22Rv1 (cell line): ENCODE data around the gene TCL1B.

Source experiments
- H3K27ac ChIP-seq: fragments of 450-650 bp; 2 replicates; pipeline ENCODE4 v1.5.1; 2017
- ZFX ChIP-seq: fragments of 450-650 bp; IDR thresholded peaks from 2 replicates; pipeline ENCODE4 v1.6.1; 2017; ENCODE audit warnings: antibody characterized with exemption, borderline replicate concordance
- TF ChIP-seq, protein P1 (sequence below): fragments of 450-650 bp; IDR thresholded peaks from 2 replicates; pipeline ENCODE4 v1.5.1; 2017; ENCODE audit warnings: mild to moderate bottlenecking

Gene TCL1B

DNA sequence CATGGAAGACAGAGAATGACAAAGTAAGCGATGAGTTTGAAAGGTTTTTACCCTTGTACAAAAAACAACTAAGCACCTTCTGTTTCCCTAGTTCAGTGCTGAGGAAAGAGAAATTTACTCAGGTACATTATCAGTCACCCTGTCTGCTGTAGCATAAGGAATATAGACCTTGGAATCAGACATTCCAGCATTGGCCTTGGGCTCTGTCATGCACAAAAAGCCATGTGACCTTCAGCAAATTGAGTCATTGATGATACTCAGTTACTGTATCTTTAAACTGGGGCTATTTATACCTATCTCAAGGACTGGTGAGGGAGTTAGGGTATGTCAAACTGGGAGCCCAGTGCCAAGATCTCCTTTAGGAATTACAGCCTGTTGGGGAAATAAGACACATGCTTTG is 47.0 kb downstream of the TCL1B start:
- TF ChIP-seq ZFX, result no peak
- TF ChIP-seq, protein P1, sequence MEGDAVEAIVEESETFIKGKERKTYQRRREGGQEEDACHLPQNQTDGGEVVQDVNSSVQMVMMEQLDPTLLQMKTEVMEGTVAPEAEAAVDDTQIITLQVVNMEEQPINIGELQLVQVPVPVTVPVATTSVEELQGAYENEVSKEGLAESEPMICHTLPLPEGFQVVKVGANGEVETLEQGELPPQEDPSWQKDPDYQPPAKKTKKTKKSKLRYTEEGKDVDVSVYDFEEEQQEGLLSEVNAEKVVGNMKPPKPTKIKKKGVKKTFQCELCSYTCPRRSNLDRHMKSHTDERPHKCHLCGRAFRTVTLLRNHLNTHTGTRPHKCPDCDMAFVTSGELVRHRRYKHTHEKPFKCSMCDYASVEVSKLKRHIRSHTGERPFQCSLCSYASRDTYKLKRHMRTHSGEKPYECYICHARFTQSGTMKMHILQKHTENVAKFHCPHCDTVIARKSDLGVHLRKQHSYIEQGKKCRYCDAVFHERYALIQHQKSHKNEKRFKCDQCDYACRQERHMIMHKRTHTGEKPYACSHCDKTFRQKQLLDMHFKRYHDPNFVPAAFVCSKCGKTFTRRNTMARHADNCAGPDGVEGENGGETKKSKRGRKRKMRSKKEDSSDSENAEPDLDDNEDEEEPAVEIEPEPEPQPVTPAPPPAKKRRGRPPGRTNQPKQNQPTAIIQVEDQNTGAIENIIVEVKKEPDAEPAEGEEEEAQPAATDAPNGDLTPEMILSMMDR, result no peak
- no peak overlapping the region for H3K27ac ChIP-seq

DNA sequence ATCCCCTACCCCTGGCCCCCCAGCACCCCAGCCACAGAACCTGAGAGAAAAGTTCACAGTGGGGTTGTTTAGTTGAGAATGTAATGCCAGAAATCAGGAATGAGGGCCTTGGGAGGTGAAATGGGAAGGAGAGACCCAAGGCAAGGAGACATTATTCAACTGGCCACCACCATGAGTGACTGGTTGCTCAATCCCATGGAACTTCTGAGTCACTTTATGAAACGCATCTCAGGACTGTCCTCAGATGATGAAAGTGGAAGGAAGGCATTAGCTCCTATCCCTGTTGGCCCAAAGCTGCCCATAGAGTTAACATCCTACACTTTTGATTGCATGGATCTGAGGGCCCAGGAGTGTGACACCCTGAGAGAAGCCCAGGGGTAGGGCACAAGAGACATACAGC is 53.1 kb downstream of the TCL1B start:
- TF ChIP-seq ZFX, result no peak
- TF ChIP-seq, protein P1, result no peak
- H3K27ac ChIP-seq, result no peak overlapping the region

DNA sequence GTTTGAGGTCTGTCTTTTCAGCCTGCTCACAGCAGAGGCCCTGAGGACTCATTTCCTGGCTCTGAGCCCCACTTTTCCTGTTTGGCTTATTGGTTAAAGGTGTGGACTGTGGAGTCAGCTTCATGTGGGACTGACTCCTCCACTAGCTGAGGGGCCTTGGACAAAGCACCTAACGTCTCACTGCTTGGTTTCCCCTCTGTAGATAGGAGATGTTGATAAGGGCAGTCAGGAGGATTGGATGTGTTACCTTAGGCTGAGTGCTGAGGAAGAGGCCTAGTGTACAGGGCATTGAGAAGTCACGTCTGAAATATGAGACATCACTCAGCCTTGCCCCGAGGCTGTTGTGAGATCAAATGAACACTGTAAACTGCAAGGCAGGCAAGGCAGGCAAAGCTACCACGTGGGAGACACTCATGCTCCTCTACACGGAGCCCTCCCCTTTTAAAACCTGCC is 54.8 kb downstream of the TCL1B start:
- H3K27ac ChIP-seq, result peak overlapping the region; percentile 49
- no peak for TF ChIP-seq ZFX
- TF ChIP-seq, protein P1, result no peak

DNA sequence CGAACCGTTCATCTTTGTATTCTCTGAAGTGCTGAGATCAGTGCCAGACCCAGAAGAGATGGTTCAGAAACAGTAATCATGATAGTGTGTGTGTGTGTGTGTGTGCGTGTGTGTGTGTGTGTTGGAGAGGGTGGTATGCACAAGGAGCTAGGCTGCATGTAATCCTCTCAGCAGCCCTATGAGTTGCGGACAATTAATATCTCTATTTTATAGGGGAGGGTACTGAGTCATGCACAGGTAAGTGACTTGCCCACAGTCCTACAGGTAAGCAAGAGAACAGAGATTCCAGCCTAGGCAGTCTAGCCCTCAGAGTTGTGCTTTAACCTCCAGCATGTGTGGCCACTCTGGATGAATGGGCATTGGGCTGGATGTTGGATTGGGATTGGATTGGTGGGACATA is 55.6 kb downstream of the TCL1B start:
- TF ChIP-seq ZFX, result no peak
- TF ChIP-seq, protein P1, result no peak

More for the DNA sequence above, 55.6 kb downstream of the TCL1B start:
- peak overlapping the region; percentile 49; the same call in 1 of the 2 replicates for H3K27ac ChIP-seq
